22Rv1 (cell line): ENCODE data around the gene MIAT.

Experiments used
- CTCF ChIP-seq: fragments of 450-650 bp; IDR thresholded peaks from 2 replicates; pipeline ENCODE4 v1.5.1; 2017; ENCODE audit warnings: mild to moderate bottlenecking
- ZFX ChIP-seq: fragments of 450-650 bp; IDR thresholded peaks from 2 replicates; pipeline ENCODE4 v1.6.1; 2017; ENCODE audit warnings: antibody characterized with exemption, borderline replicate concordance

DNA sequence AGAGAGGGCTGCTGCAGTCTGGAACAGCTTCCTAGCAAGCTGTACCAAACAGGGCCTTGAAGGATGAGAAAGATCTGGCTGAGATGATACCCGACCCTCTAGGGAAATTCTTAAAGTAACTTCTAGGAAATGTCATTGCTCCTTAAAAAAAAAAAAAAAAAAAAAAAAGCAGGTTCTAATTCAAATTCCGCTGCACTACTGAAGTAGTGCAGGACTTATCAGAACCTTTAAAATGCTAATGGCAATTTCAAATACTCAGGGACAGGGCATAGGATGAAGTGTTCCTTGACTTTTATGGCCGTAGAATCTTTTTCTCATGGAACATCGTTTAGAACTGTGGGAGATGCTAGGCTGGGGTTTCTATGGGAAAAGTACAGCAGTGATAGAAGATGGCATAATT, 13.1 kb downstream of the MIAT start:
- TF ChIP-seq CTCF (no peak), ZFX (no peak)
